Breast epithelium (tissue), 3 donors: ENCODE measurements around the gene SDK1.

Source experiments
- CTCF ChIP-seq, 3 donors: fragments of 450-650 bp; IDR thresholded peaks; one replicate each; pipeline ENCODE4 v1.5.1; 2016 to 2017; ENCODE audit warnings: antibody characterized with exemption in 3 of 3, mild to moderate bottlenecking in 3 of 3, moderate library complexity in 3 of 3
- POLR2A ChIP-seq: fragments of 450-650 bp; IDR thresholded peaks from one replicate; pipeline ENCODE4 v1.6.1; 2016; ENCODE audit warnings: antibody characterized with exemption, mild to moderate bottlenecking, moderate library complexity
- POLR2AphosphoS5 ChIP-seq, 3 donors: sonication (generic); formaldehyde crosslinking; IDR thresholded peaks; one replicate each; pipeline ENCODE4 v1.6.1; 2017; ENCODE audit warnings: antibody characterized with exemption in 3 of 3

- TF ChIP-seq CTCF (IDR thresholded peaks at IDR 0.05) (no peak), POLR2A (no peak), POLR2AphosphoS5 (IDR thresholded peaks at IDR 0.05) (no peak)
These were observed 699.1 kb downstream of the SDK1 start for GRCh38 chr7:4000139-4000538.
